22Rv1 (cell line): ENCODE data around the gene PRSS3.
A peak's percentile ranks its signal among the peaks of the same experiment; 100 is the strongest.

Experiments
- H3K27ac ChIP-seq: fragments of 450-650 bp; 2 replicates; pipeline ENCODE4 v1.5.1; 2017
- ZFX ChIP-seq: fragments of 450-650 bp; IDR thresholded peaks from 2 replicates; pipeline ENCODE4 v1.6.1; 2017; ENCODE audit warnings: antibody characterized with exemption, borderline replicate concordance
- TF ChIP-seq, protein P1 (sequence below): fragments of 450-650 bp; IDR thresholded peaks from 2 replicates; pipeline ENCODE4 v1.5.1; 2017; ENCODE audit warnings: mild to moderate bottlenecking

PRSS3 gene

DNA sequence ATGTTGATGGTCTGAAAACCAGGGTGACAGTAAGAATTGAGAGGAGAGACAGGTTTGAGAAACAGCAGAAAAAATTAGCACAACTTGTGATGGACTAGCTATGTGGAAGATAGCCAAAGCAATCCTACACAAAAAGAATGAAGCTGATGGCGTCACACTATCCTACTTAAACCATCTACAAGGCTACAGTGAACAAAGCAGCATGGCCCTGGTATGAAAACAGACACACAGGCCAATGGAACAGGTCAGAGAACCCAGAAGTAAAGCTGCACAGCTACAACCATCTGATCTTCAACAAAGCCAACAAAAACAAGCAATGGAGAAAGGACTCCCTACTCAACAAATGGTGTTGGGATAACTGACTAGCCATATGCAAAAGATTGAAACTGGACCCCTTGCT lies 14.1 kb downstream of the PRSS3 start:
- H3K27ac ChIP-seq = no peak overlapping the region
- TF ChIP-seq ZFX = no peak
- TF ChIP-seq, protein P1, sequence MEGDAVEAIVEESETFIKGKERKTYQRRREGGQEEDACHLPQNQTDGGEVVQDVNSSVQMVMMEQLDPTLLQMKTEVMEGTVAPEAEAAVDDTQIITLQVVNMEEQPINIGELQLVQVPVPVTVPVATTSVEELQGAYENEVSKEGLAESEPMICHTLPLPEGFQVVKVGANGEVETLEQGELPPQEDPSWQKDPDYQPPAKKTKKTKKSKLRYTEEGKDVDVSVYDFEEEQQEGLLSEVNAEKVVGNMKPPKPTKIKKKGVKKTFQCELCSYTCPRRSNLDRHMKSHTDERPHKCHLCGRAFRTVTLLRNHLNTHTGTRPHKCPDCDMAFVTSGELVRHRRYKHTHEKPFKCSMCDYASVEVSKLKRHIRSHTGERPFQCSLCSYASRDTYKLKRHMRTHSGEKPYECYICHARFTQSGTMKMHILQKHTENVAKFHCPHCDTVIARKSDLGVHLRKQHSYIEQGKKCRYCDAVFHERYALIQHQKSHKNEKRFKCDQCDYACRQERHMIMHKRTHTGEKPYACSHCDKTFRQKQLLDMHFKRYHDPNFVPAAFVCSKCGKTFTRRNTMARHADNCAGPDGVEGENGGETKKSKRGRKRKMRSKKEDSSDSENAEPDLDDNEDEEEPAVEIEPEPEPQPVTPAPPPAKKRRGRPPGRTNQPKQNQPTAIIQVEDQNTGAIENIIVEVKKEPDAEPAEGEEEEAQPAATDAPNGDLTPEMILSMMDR = no peak

DNA sequence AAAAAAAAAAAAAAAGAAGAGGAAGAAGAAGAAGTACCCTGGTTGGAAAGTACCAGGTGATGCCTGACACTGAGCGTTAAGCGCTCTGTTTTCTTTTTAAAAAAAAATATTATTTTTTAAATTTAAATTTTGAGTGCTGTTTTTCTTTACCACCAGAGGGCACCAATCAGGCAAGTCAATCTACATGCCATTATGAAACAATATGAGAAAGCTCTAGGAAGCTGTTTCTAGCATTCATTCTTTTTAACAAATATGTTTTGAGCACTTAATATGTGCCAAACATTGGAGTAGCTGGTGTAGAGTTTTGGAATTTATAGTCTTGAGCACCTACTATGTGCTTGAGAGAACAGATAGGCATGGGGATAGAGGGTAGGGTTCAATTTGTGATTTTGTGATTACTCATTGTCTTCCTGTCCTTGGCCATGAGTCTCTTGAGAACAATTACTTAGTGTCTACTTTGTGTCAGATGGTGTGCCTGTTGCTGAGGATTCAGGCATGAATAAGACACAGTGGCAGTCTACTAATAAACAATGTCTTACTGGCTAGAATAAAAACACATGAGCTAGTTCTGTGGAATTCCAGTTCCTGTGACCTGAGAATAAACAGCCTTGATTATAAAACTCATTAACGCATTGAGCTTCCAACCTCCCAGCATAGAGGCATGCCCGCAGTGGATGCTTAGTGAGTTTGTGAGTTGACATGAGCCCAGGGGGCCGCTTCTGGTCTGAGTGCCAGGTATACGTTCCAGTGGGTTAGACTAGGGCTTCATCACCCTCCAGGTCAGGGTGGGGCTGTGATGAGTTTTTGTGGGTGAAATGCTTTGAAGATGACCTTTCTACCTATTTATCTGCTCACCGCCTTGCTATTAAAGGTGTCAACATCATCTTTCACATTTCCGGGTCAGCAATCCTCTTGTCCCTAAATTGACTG lies 18.6 kb downstream of the PRSS3 start:
- TF ChIP-seq, protein P1 = peak; percentile 95
- TF ChIP-seq ZFX = no peak
- peak overlapping the region; percentile 97 for H3K27ac ChIP-seq

DNA sequence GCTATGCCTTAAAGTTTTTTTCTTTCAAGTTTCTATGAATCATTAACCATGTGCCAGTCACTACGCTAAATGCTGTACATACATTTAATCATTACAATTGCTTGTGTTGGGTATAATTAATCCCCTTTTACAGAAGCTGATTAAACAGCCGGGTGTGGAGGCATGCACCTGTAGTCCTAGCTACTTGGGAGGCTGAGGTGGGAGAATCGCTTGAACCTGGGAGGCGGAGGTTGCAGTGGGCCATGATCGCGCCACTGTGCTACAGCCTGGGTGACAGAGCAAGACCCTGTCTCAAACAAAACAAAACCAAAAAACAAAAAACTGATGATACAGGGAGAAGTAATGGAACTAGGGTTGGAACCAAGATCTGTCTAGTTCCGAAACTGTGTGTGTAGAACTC lies 20.4 kb downstream of the PRSS3 start:
- peak overlapping the region; percentile 97 for H3K27ac ChIP-seq
- no peak for TF ChIP-seq ZFX
- TF ChIP-seq, protein P1 = no peak

DNA sequence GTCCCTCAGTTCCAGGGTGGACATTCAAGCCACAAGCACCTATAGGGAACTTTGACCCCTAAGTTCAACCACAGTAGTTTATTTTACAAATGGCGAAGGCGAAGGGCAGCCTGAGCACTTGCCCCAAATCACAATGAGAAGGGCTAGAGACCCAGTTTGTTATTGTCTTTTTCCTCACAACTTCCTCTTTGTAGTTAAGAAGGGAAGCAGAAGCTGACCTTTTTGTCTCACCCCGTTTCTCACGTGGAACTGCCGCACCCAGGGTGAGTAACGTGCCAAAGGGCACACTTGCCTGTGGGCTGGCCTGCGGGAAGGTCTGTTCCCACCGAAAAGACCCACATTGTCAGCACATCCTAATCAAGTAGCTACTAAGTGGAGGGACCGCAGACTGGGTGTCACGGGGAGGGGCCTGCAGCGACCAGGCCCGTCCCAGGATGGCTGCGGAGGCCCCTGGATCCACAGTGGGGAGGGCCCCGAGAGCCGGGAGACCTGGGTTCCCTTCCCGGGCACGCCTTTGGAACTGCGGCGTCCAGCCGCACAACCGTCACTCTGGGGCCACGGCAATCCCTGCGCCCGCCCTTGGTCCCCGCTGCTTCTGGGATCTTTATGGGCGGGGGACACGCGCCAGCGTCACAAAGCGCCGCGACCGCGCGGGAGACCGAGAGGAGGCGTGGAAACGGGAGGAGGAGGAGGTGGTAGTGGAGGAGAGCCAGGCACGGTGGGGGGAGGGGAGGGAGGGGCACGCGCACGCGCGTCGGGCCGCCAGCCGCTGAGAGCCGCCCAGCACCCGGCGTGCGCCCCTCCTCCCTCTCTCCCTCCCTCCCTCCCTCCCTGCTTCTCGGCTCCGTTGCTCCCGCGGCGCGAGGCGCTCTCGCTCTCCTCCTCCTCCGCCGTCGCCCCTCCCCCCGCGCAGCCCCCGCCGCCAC lies 21.2 kb downstream of the PRSS3 start, which contains the start of gene UBE2R2:
Gene UBE2R2, plus strand, starts transcription at position 834 of the 926 bp plus-strand sequence. CDS start 598 bp downstream, outside the sequence.
- peak within 1 kb of the TSS; percentile 97 for H3K27ac ChIP-seq
- TF ChIP-seq ZFX = no peak
- TF ChIP-seq, protein P1 = no peak

DNA sequence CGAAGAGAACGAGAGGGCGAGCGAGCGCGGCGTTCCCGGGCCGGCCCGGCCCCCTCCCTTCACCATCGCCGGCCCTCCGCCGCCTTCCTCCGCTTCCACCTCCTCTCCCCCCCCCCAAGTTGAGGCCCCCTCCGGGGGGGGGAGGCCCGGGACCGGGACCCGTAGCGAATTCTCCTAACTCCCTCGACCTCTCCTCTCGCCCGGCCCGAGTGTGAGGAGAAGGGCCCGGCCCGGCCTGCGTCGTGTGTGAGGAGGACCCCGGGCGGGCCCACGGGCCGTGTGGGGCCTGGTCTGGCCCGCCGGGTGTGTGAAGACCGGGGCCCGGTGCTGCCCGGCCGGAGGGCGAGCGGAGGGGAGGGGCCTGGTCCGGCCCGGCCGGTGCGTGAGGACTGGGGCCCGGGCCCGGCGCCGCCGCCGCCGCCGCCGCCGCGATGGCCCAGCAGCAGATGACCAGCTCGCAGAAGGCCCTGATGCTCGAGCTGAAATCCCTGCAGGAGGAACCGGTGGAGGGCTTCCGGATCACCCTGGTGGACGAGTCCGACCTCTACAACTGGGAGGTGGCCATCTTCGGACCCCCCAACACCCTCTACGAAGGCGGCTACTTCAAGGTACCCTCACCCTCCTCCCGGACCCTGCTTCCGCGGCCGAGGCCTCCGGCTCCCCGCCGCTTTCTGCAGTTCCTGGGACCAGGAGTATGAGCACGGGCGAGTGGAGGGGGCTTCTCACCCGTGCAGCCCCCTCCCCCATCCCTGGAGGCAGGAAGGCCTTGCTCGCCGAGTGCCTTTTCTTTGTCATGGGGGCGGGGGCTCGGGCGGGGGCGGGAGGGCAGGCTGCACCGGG lies 22.2 kb downstream of the PRSS3 start:
- peak; percentile 60; the same call in 1 of the 2 replicates for TF ChIP-seq ZFX
- TF ChIP-seq, protein P1 = 0 out of 2 replicates have a peak, but pooled peaks have one; percentile 9
- peak overlapping the region; percentile 97 for H3K27ac ChIP-seq

DNA sequence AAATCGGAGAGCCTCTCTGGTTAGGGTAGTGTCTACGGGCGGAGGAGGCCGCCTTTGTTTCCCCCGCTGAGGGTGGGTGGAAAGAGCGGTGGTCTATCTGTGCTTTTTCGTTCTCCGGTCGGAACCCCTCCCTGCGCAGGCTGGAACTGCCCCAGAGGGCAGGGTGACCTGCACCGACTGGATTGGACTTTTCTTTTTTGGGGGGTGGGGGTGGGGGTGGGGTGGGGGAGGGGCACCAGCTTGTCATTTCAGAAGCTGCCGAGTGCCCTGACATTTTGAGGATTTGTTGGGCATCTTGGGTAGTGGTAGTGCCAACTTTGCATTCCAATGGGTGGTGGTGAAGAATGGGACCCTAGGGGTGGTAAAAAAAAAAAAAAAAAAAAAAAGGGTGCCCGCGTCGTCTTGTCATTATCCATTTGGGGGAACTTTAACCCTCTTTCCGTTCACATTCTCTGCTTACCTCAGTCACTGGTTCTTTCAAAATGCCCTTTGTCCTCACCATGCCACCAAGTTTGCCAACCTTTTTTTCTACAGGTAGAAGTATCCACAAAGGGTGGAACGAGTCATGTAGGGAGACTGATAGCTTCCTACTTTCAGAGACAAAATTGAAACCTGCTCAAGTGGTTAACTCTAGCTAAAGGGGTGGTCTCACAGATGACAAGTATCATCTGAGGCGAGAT lies 22.9 kb downstream of the PRSS3 start:
- TF ChIP-seq, protein P1 = no peak
- no peak for TF ChIP-seq ZFX
- peak overlapping the region; percentile 97 for H3K27ac ChIP-seq
